ENCODE data around the gene MTAP.
"Not testable (repeated sequence)": the region's sequence is repeated elsewhere in the genome, so short reads cannot be mapped to it uniquely, and the experiment has no call there.

The MTAP gene

DNA sequence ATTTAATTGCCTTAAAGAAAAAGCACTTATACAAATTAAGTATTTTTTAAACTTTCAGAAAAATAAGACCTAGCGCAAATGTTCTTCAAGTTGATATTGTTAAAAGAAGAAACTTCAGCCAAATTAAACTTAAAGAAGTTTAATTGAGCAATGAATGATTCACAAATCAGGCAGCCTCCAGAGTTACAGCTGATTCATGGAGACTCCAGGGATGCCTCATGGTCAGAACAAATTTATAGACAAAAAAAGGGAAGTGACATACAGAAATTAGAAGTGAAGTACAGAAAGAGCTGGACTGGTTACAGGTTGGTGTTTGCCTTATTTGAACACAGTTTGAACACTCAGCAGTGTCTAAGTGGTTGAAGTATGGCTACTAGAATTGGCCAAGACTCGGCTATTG is 131.4 kb downstream of the MTAP start:
- H3K27ac ChIP-seq, result no peak overlapping the region
- TF ChIP-seq, protein P1, sequence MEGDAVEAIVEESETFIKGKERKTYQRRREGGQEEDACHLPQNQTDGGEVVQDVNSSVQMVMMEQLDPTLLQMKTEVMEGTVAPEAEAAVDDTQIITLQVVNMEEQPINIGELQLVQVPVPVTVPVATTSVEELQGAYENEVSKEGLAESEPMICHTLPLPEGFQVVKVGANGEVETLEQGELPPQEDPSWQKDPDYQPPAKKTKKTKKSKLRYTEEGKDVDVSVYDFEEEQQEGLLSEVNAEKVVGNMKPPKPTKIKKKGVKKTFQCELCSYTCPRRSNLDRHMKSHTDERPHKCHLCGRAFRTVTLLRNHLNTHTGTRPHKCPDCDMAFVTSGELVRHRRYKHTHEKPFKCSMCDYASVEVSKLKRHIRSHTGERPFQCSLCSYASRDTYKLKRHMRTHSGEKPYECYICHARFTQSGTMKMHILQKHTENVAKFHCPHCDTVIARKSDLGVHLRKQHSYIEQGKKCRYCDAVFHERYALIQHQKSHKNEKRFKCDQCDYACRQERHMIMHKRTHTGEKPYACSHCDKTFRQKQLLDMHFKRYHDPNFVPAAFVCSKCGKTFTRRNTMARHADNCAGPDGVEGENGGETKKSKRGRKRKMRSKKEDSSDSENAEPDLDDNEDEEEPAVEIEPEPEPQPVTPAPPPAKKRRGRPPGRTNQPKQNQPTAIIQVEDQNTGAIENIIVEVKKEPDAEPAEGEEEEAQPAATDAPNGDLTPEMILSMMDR (conservative IDR thresholded peaks at IDR 0.05), result no peak
- TF ChIP-seq ZFX (IDR thresholded peaks at IDR 0.05), result no peak

DNA sequence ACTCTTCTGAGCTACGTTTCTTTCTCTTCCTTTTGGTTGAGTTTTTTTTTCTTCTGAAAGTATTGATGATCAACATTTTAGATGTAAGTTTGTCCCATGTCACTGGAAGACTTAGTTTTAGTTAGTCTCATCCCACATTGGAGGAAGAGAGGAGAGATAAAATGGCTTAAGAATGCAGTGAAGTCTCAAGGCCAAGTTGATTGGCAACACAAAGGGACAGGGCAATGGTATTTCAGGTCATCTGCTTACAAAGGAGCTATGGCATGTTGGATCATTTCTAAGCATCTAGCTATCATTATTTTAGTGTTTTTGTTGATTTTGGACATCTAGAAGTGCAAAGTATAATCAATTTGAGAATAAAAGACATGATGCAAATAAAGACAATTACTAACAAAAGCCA is 133.2 kb downstream of the MTAP start:
- no peak for TF ChIP-seq ZFX (IDR thresholded peaks at IDR 0.05)
- TF ChIP-seq, protein P1 (conservative IDR thresholded peaks at IDR 0.05), result no peak
- H3K27ac ChIP-seq, result no peak overlapping the region

DNA sequence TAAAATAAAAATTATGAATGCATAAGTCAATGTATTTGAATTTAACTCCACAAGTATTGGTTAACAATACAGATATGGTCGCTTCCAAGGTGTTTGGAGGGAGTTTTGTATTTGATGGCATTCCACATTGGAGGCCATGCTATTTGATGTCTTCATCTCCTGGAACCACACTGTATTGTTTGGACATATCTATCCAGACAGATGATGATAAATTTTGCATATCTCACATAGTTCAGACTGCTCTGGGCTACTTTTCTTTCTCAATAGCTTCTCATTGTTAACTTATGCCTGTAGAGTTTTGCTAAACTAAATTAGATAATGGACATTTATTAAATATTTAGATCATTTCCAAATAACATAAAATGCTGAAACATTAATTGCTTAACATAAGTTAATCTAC is 133.7 kb downstream of the MTAP start:
- TF ChIP-seq ZFX (IDR thresholded peaks at IDR 0.05), result no peak
- TF ChIP-seq, protein P1 (conservative IDR thresholded peaks at IDR 0.05), result no peak
- no peak overlapping the region for H3K27ac ChIP-seq

DNA sequence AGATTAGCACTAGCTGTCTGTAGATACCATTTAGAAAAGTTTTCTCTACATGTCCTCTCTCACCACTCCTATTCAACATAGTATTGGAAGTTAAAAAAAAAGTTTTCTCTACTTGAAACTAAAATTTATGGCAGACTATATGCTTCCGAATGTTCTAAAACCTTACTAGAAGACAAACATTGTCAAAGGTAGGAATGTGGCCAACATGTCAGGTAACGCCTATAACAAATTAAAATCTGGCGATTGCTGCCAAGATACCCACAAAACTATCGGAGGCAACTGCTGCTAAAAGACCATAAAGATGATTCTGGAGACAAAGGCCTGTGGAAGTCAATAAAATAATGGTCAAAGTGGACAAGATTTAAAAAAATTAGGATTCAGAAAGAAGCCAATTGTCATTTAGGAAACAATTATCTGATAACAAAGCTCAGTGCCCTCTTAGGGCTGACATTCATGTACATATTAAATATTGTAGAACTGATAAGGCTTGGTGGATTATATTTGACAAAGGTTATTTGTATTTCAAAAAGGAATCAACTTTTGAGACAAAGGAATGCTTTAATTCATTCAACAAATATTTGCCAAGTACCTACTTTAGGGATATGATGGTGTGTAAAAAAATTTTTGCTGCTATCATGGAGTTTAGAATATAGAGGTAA is 139.0 kb downstream of the MTAP start:
- no peak overlapping the region for H3K27ac ChIP-seq
- TF ChIP-seq ZFX (IDR thresholded peaks at IDR 0.05), result no peak
- TF ChIP-seq, protein P1 (conservative IDR thresholded peaks at IDR 0.05), result no peak

DNA sequence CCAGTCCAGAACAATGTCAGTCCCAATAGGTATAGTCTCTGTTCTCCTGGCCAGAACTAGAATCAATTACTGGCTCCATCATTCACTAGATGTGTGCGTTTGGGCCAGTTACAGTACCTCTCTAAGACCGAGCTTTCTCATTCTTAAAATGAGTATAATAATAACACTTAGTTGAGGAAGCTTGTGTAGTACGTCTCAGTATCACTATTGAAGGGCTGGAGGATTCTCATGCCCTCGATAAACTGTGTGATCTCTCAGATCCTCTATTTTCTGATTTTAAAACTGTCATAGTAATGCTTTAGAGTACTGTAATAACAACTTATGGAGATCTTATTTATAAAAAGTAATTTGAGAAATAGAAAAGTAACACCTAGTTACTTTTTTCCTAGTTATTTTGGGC is 141.0 kb downstream of the MTAP start:
- TF ChIP-seq ZFX (IDR thresholded peaks at IDR 0.05), result no peak
- TF ChIP-seq, protein P1 (conservative IDR thresholded peaks at IDR 0.05), result no peak
- no peak overlapping the region for H3K27ac ChIP-seq

DNA sequence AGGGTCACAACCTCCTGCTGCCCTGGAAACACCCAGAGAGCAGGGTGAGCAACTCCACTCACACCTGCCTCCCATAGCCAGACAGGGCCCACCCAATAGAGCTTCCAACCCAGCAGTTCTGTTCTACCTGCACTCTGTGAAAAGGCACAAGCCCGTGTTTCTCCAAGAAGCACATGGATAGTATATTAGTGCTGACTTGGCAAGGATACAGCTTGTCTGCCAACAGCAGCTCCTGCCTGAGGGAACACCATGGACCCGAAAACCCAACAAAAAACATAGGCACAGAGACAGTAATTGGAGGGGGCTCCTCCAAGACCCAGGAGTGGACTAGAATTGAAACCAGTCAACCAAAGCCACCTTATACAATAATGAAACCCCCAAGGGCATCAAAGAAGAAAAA is 143.2 kb downstream of the MTAP start:
- no peak overlapping the region for H3K27ac ChIP-seq
- TF ChIP-seq, protein P1 (conservative IDR thresholded peaks at IDR 0.05), result no peak
- no peak for TF ChIP-seq ZFX (IDR thresholded peaks at IDR 0.05)

DNA sequence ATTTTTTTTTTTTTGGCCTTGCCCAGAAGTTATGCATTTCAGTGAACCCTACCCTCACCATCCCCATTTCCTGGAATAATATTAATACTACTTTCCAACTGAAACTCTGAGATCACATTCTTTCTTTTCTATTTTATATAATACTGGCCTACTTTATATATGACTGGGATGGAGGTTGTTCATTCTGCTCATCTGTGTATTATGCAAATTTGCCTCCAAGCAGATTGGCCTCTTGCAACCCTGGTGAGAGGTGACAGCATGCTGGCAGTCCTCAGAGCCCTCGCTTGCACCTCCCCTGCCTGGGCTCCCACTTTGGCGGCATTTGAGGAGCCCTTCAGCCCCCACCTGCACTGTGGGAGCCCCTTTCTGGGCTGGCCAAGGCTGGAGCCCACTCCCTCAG is 156.4 kb downstream of the MTAP start:
- no peak overlapping the region for H3K27ac ChIP-seq
- TF ChIP-seq, protein P1 (conservative IDR thresholded peaks at IDR 0.05), result no peak
- TF ChIP-seq ZFX (IDR thresholded peaks at IDR 0.05), result no peak

DNA sequence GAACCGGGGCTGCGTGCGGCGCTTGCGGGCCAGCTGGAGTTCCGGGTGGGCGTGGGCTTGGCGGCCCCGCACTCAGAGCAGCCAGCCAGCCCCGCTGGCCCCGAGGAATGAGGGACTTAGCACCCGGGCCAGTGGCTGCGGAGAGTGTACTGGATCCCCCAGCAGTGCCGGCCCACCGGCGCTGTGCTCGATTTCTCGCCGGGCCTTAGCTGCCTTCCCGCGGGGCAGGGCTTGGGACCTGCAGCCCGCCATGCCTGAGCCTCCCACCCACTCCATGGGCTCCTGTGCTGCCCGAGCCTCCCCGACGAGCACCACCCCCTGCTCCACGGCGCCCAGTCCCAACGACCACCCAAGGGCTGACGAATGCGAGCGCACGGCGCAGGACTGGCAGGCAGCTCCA is 156.8 kb downstream of the MTAP start:
- H3K27ac ChIP-seq, result not testable (repeated sequence)
